ENCODE results near the gene PCSK5.
"Not testable (repeated sequence)": the region's sequence is repeated elsewhere in the genome, so short reads cannot be mapped to it uniquely, and the experiment has no call there.

The PCSK5 gene

DNA sequence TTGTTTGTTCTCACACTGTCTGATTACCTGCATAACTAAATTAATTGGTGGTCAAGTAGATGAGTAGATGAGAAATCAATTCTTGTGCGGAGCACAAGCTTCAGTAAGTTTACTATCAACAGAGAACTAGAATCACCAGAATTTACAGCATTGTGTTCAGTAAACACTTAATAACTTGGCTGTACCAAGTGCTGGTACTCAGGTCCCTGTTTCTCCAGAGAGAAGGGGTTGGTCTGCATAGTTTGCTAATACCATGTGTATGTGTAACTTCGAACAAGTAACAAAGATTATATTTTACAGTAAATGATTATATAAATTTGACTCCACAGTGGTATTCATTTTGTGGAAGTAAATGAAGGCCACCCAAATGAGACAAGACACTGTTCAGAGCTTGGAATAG is 146.3 kb downstream of the PCSK5 start:
- Histone ChIP-seq H3K27ac (no peak overlapping the region), H3K4me3 (no peak overlapping the region)

DNA sequence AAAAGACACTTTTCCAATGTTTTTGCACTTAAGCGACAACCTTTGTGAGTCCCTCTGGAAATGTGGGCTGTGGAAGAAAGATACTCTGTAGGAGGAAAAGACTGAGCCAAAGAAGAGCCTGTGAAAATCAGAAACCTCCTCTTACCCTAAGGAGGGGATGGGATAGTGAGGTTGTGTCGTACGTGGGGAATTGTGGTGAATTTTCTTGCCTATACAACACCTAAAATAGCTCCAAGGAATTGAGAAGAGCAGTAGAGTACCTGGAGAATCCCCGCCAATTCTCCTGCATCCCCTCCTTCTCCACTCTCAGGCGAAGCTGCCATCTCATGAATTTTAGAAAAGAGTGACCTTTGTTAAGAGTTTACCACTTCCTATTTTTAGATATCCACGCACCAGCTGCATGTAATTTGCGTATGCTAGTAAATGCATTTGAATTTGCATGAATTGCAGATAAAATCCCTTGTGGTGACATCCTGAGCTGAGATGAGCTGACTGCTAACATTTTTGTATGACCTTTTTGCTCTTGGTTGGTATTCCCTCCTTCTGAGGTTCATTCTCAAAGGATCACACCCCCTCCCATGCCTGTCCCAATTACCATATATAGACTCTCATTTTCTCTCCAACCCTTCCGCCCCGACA is 147.2 kb downstream of the PCSK5 start:
- no peak overlapping the region for H3K27ac ChIP-seq

DNA sequence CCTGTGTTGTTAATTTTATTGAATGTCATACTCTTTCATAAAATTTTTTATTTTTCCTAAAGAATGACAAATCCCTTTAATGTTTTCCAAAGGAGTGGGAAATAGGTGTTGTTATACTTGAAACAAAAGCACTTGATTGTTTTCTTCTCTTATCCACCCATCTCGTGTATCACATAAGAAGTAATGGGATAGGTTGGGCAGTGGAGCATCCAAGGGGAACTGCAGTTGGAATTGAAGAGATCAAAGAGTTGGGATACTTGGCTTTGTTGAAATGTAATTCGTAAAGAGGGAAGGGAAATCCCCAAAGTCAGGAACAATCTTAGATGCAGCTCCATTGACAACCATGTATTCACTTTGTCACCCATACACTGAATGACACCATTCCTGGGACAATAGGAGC is 148.0 kb downstream of the PCSK5 start:
- Histone ChIP-seq H3K27ac (no peak overlapping the region), H3K4me3 (no peak overlapping the region)

More for the DNA sequence above, 147.2 kb downstream of the PCSK5 start:
- no peak overlapping the region for H3K4me3 ChIP-seq

DNA sequence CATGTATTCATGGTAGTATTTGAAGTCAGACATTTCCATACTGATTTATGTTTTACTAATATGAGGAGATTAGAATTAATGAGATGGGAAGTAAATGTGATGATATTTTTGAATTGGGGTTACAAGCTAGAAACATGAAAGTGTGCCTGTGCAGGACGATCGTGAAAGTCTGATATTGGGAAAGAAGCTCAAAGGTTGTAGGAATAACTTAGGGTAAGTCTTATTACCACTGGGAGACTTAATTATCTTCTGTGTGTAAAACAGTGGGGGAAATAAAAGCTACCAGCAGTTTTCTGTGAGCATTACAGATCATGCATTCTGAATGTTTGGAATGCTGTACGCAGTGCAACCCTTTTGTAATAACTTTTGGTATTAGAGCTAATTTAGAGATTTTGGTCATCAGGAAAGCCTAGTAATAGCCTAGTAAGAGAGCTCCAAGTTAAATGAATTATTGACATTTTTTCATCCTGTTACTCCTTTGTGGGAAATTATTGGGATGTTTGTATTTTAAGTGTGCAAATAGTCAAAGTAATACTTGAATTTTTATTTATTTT is 153.9 kb downstream of the PCSK5 start:
- H3K4me3 ChIP-seq = no peak overlapping the region
- no peak overlapping the region for H3K27ac ChIP-seq

DNA sequence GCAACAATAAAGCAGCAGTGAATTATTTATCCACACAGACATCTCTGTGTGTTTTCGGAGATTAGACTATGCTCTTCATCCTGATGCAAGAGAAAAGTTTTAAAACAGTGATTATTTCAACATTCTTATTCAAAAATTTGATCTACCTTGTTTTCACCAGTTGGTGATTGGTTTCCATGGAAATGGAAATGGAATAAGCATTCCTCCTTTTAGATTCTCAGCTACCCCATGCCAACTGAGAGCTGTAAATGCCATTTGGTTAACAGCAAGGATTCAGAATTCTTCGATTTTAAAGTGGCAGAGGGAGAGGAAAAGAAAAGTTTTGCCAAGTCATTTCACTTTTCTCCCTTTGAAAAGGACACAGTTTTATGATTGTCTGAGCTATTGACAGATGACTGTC is 154.7 kb downstream of the PCSK5 start:
- no peak overlapping the region for H3K4me3 ChIP-seq
- H3K27ac ChIP-seq = no peak overlapping the region

DNA sequence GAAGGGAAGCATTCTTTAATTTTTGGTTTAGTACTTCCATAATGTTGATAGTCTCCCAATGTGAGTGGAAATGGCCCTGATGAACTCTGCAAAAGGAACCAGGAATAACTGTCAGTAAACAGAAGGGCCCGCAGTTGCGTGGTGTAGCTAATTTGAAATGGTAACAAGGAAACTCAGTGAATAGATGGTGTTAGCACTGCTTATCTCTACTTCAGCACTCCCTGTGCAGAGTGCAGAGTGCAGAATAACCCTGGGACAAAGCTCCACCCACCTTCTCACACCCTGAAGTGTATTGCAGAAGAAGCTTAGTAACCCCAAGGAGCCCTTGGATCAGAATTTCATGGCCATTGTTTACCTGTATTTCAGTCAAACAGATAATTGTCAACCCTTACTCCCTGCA is 158.9 kb downstream of the PCSK5 start:
- Histone ChIP-seq H3K4me3 (no peak overlapping the region), H3K27ac (no peak overlapping the region)

DNA sequence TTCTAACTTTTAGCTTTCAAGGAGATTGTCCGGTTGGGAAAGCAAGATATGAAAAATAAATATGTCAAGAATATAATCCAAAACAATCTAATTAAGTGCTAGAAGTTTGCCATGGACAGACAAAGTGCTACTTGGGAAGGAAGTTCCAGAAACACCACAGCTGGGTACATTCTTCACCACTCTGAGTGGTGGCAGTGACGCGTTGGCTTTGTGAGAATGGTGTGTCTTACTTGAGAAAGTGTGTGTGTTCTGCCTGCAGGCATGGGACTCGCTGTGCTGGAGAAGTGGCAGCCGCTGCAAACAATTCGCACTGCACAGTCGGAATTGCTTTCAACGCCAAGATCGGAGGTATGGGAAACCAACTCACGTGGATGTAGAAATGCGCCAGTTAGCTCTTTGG is 177.2 kb downstream of the PCSK5 start:
- no peak overlapping the region for H3K27ac ChIP-seq
- no peak overlapping the region for H3K4me3 ChIP-seq

DNA sequence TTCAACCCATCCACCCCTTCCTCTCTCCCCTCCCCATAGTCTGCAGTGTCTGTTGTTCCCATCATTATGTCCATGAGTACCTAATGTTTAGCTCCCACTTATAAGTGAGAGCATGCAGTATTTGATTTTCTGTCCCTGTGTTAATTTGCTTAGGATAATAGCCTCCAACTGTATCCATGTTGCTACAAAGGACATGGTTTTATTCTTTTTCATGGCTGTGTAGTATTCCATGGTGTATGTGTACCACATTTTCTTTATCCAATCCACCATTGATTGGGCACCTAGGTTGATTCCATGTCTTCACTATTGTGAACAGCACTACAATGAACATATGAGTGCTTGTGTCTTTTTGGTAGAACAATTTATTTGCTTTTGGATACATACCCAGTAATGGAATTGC is 187.1 kb downstream of the PCSK5 start:
- H3K4me3 ChIP-seq = no peak overlapping the region
- H3K27ac ChIP-seq = no peak overlapping the region

DNA sequence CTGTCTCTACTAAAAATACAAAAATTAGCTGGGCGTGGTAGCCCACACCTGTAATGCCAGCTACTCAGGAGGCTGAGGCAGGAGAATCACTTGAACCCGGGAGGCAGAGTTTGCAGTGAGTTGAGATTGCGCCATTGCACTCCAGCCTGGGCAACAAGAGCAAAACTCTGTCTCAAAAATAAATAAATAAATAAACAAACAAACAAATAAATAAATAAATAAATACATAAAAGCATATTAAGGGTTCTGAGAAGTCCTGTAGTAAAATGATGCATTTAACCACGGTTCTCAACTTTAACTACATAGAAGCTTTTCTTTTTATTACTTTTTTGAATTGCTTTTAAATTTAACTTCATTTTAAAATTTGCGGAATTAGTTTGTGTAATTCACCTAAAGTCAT is 190.8 kb downstream of the PCSK5 start:
- H3K27ac ChIP-seq, H3K4me3 ChIP-seq: not testable (repeated sequence)

DNA sequence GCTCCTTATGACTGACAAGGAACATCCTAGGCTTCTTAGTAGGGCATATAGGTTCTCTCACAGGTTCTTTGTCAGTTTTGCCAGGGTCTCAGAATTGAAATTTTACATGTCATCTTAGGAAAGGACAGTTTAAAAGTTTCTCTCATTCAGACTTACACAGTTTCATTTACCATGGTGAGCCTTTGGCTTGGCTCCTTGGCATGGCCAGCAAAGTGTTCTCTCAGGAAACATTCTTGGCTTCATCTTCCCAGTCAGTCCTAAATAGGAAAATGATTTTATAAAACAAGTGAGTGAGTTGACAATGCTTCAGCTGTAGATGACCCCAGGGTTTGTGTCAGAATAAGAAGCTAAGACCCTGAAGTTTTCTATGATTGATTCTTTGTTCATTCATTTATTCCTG is 191.6 kb downstream of the PCSK5 start:
- H3K27ac ChIP-seq = no peak overlapping the region
- no peak overlapping the region for H3K4me3 ChIP-seq

DNA sequence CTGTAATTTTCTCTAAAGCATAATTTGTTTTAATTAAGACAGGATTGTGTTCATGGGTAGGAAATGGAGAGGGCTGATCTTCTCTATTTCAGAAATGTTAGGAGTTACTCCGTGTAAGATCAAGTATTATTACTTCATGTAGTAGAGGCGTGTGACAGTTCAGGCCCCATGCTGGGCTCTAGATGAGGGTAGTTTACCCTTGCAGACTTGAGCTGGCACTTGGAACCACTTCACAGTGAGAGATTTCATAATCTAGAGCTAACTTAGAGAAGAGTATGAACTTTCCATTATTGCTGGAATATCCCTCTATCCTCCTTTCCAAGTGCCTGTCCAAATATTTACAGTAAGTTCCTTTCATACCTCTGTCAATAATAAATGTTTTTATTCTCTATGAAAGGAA is 195.1 kb downstream of the PCSK5 start:
- Histone ChIP-seq H3K4me3 (no peak overlapping the region), H3K27ac (no peak overlapping the region)

DNA sequence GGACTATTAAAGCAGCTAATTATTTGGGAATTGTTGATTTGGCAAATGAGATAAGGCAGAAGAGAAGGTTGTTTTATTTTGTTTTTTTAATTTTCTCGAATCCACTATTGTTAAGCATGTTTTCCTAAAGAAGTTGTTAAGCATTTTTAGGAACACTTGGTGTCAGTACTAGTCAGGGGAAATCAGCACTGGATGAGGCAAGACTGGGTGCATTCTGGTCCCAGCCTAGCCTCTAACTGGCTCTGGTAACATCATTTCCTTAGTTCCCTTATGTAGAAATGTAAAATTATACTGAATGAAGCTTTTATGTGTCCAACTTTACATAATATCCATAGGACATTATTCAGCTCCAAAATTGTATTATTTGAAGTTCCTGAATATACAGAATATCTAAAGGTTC is 196.1 kb downstream of the PCSK5 start:
- Histone ChIP-seq H3K4me3 (no peak overlapping the region), H3K27ac (no peak overlapping the region)

DNA sequence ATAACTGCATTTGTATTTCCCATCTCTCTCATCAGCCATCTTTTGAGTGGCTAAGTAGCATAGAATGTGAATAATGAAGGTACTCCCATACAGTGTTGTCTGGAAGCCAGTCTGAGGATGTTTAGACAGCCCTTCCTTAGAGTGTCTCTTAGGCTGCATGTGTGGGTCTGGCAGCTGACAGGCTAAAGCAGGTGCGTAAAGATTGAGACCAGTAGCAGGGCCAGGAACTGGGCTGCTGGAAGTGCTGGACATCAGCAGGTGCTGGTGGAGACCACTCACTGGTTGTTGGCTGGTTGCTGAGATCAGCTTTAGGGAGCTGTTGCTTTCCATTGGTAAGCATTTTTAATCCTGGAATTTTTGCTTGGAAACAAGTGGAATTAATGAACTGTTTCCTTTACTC is 197.5 kb downstream of the PCSK5 start:
- Histone ChIP-seq H3K27ac (no peak overlapping the region), H3K4me3 (no peak overlapping the region)

DNA sequence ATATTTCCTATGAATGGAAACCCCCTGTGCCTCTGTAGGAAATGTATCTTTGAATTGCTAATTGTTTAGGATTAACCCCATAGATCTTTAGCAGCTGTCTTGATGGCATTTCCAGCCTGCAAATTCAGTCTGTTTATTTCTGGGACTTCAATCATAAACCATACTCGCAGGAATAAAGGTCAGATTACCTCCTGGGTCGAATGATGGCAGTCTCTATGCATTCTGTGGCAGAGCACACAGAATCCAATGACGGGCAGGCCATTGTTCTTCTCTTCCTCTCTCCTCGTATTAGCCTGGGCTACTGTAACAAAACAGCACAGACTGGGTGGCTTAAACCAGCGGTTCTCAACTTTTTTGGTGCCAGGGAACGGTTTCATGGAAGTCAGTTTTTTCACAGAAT is 199.9 kb downstream of the PCSK5 start:
- Histone ChIP-seq H3K27ac (no peak overlapping the region), H3K4me3 (no peak overlapping the region)

DNA sequence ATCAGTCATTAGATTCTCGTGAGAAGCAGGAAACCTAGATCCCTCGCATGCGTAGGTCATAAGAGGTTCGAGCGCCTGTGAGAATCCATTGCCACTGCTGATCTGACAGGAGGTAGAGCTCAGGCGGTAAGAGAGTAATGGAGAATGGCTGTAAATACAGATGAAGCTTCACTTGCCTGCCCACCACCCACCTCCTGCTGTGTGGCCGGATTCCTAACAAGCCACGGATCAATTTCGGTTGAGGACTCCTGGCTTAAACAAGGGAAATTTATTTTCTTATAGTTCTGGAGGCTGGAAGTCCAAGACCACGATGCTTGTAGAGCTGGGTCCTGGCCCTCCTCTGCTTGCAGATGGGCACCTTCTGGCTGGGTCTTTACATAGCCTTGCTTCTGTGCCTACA is 200.4 kb downstream of the PCSK5 start:
- Histone ChIP-seq H3K27ac (no peak overlapping the region), H3K4me3 (no peak overlapping the region)

DNA sequence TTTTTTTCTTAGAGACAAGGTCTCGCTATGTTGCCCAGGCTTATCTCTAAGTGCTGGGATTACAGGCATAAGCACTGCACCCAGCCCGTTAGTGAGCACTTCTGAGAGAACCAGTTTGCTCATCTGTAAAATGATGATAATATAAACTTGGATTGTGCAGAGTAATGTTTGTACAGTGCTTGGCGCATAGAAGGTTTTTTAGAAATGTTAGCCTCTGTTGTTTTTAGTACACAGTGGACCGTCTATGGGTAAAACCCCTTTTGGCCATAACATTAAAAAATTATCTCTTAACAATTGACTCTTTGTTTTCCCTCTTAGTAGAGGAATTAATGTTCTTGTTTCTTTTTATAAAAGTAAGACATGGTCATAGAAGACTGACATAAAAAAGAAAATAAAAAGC is 202.1 kb downstream of the PCSK5 start:
- Histone ChIP-seq H3K27ac (no peak overlapping the region), H3K4me3 (no peak overlapping the region)

DNA sequence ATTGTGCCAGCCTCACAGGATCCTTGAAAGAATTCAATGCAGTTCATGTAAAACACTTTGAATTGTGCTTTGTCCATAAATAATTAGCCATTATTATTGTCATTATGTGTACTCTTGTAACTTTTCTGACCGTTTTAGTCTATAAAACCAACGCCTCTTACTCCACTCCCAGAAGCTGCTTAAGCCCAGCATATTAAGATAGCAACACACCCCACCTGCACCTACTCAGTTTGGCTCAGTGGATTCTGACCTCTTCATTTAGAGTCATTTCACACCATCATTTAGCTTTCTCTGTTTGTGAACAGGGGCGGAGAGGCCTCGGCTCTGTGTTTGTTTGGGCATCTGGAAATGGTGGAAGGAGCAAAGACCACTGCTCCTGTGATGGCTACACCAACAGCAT is 205.1 kb downstream of the PCSK5 start:
- no peak overlapping the region for H3K4me3 ChIP-seq
- H3K27ac ChIP-seq = no peak overlapping the region

DNA sequence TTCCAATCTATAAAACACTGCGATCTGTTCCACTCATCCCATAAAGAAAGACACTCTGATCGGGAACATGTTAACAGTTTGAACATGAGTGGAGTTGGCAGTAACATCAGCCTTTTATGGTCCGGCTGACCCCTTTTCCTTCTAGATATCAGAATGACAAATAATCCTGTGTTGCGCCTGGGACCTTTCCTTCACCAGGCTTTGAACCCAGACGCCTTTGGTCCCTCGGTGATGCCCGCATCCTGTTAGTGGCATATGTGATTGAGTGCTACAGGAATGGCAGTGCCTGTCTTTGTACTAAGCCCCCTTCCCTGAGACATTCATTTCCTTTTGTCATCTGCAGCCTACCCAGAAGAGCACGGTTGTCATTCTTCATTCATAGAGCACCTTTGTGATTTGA is 209.0 kb downstream of the PCSK5 start:
- Histone ChIP-seq H3K27ac (no peak overlapping the region), H3K4me3 (no peak overlapping the region)

DNA sequence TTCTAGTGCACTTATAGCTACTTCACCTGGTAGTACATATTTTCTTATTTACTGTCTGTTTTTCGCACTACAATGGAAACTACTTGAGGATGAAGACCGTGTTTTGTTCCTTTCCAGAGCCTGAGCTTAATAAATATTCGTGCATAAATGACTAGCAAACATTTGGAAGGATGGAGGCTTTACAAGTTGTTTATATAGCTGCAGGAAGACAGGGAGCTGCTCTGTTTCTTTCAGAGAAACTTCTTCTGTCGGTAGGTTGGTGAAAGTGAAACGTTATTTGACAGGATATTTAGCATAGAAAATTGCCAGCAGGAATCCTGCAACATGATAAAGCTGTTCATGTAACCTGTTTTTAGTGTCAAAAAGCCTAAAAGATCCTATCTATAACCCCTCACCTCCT is 210.6 kb downstream of the PCSK5 start:
- no peak overlapping the region for H3K27ac ChIP-seq
- no peak overlapping the region for H3K4me3 ChIP-seq

DNA sequence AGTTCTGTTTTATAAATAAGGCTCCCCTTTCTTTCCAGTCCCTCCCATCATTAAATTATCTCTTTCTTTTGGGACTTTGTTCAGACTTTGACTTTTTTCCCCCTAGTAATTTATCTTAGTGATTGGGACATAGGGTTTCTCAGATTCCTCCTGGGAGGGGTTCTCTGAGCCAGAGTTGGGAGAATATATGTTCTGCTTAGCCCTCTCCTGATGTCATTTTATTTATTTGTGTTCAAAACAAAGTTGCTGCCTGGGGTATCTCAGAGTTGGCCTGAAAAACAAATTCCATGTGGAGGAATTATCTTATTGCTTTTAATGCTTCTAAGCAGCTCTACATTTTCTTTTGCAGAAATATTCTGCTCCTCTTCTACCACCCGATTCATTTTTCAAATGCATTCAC is 211.0 kb downstream of the PCSK5 start:
- H3K27ac ChIP-seq = no peak overlapping the region

DNA sequence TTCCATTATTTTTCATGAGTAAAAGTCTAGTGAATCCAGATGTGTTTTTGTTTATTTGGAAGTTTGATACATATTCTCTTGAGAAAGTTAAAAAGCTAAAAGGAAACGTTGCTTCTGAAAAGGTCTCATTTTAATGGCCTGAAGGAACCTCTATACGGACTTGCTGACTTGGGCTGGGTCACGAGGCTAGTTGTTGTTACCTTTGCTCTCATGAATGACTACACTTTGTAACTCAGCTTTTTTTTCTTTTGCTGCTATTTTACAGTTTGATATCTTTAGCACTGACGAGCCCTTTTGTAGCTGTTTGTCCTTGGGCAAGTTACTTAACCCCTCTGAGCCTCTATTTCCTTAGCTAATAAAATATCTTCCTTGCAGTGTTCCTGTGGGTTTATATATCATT is 211.5 kb downstream of the PCSK5 start:
- Histone ChIP-seq H3K27ac (no peak overlapping the region), H3K4me3 (no peak overlapping the region)

More for the DNA sequence above, 211.0 kb downstream of the PCSK5 start:
- H3K4me3 ChIP-seq = no peak overlapping the region

Data from skin epidermis (tissue), 12 donors.